Measurements from ENCODE around the gene CCDC40.

DNA sequence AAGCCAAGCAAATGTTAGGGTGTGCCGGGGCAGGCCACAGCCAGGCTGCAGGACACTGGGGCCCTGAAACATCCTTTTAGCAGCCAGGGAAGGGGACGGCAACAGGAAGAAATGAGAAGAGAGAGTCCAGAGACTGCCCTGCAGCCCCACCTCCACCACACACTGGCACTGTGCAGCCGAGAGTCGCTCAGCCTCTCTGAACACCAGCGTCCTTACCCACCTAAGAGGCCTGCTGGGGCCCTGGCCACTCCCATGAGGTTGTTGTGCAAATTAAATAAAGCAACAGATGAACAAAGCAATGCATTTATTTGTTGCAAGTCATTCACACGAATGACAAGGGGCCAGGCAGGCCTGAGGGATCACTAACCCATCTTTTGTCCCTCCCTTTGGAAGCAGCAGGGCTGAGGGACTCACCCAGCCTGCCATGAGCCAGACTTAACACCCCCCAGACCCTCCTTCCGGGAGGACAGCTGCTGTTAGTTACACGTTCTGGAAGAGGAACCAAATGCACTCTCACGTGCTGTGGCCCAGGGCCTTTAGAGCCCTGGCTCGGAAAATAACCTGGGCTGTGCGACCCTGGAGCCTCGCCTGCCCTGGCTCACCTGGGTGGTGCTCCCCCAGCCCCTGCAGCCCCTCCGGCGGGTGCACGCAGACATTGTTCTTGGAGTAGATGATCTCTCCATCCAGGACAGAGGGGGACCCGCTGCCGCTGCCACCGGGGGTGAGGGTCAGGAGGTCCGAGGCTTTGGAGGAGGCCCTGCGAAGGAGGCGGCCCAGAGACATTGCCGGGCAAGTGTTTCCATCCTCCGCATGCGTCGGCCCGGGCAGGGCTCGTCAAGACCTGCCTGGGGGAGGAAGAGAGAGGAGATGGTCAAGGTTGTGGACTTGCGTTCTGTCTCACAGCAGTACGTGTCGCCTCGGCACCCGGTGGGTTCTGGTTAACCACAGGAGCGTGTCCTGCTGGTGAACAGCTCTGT lies 23.4 kb upstream of the CCDC40 start:
- TF ChIP-seq EP300 (IDR thresholded peaks at IDR 0.05; ENCODE audit: borderline replicate concordance) (no peak), YY1 (IDR thresholded peaks at IDR 0.05; ENCODE audit: low read depth) (no peak), TEAD4 (IDR thresholded peaks at IDR 0.05) (no peak), ZBTB7A (IDR thresholded peaks at IDR 0.05; ENCODE audit: low read depth) (no peak), TAF1 (IDR thresholded peaks at IDR 0.05; ENCODE audit: low read depth) (no peak), CEBPB (IDR thresholded peaks at IDR 0.05) (no peak), CREB1 (IDR thresholded peaks at IDR 0.05; ENCODE audit: low read depth) (no peak), RAD21 (IDR thresholded peaks at IDR 0.05; ENCODE audit: low read depth) (no peak)
- TF ChIP-seq, protein P1, sequence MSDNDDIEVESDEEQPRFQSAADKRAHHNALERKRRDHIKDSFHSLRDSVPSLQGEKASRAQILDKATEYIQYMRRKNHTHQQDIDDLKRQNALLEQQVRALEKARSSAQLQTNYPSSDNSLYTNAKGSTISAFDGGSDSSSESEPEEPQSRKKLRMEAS (IDR thresholded peaks at IDR 0.05) = no peak

Data from Ishikawa (cell line).